ENCODE results near the gene ZNF385B.

DNA sequence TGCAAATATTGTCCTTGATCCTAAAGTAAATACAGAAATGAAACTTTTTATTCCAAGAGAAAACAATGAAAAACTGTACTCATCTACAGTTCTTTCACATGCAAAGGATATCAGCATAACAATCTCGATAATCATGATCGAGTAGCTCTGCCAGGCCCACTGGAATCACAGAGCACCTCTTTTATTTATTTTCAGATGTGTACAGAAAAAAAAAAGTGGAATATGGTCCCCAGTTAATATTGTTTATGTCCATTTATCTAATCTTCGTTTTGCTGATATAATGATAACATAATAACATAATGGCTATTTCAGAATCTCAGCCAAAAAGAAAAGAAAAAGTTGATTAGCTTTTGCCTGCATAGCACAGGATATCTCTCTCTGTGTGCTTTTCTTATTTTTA, 6.5 kb downstream of the ZNF385B start:
- TF ChIP-seq, protein P1, sequence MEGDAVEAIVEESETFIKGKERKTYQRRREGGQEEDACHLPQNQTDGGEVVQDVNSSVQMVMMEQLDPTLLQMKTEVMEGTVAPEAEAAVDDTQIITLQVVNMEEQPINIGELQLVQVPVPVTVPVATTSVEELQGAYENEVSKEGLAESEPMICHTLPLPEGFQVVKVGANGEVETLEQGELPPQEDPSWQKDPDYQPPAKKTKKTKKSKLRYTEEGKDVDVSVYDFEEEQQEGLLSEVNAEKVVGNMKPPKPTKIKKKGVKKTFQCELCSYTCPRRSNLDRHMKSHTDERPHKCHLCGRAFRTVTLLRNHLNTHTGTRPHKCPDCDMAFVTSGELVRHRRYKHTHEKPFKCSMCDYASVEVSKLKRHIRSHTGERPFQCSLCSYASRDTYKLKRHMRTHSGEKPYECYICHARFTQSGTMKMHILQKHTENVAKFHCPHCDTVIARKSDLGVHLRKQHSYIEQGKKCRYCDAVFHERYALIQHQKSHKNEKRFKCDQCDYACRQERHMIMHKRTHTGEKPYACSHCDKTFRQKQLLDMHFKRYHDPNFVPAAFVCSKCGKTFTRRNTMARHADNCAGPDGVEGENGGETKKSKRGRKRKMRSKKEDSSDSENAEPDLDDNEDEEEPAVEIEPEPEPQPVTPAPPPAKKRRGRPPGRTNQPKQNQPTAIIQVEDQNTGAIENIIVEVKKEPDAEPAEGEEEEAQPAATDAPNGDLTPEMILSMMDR (tag by site-specific recombination; IDR thresholded peaks at IDR 0.05): no peak
- no peak for TF ChIP-seq ZEB2 (tag by site-specific recombination; IDR thresholded peaks at IDR 0.05)
- no peak for TF ChIP-seq ZNF174 (tag by site-specific recombination; IDR thresholded peaks at IDR 0.05)
- TF ChIP-seq ZNF501 (tag by site-specific recombination; IDR thresholded peaks at IDR 0.05): no peak
- TF ChIP-seq, protein P2, sequence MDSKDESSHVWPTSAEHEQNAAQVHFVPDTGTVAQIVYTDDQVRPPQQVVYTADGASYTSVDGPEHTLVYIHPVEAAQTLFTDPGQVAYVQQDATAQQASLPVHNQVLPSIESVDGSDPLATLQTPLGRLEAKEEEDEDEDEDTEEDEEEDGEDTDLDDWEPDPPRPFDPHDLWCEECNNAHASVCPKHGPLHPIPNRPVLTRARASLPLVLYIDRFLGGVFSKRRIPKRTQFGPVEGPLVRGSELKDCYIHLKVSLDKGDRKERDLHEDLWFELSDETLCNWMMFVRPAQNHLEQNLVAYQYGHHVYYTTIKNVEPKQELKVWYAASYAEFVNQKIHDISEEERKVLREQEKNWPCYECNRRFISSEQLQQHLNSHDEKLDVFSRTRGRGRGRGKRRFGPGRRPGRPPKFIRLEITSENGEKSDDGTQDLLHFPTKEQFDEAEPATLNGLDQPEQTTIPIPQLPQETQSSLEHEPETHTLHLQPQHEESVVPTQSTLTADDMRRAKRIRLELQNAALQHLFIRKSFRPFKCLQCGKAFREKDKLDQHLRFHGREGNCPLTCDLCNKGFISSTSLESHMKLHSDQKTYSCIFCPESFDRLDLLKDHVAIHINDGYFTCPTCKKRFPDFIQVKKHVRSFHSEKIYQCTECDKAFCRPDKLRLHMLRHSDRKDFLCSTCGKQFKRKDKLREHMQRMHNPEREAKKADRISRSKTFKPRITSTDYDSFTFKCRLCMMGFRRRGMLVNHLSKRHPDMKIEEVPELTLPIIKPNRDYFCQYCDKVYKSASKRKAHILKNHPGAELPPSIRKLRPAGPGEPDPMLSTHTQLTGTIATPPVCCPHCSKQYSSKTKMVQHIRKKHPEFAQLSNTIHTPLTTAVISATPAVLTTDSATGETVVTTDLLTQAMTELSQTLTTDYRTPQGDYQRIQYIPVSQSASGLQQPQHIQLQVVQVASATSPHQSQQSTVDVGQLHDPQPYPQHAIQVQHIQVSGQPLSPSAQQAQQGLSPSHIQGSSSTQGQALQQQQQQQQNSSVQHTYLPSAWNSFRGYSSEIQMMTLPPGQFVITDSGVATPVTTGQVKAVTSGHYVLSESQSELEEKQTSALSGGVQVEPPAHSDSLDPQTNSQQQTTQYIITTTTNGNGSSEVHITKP (tag by site-specific recombination; IDR thresholded peaks at IDR 0.05): no peak
- no peak for TF ChIP-seq SP2 (tag by site-specific recombination; IDR thresholded peaks at IDR 0.05)
- TF ChIP-seq ZNF544 (tag by site-specific recombination; IDR thresholded peaks at IDR 0.05): no peak
- no peak for TF ChIP-seq REPIN1 (tag by site-specific recombination; IDR thresholded peaks at IDR 0.05; ENCODE audit: low read depth)
